DOHH2 (cell line): Measurements from ENCODE around the gene ACTBL2.

Experiments used
- EZH2phosphoT487 ChIP-seq: fragments of 200-600 bp; sonication (generic); IDR thresholded peaks from 2 replicates; pipeline ENCODE4 v1.6.1; 2017; ENCODE audit warnings: borderline replicate concordance, mild to moderate bottlenecking, antibody characterized with exemption, low read length, moderate library complexity, mixed read lengths
- TF ChIP-seq, protein P1 (sequence below): fragments of 200-600 bp; sonication (generic); IDR thresholded peaks from one replicate; pipeline ENCODE4 v1.5.1; 2014; ENCODE audit warnings: antibody characterized with exemption, mild to moderate bottlenecking, low read depth, low read length; ENCODE audit not compliant: poor library complexity, severe bottlenecking

DNA sequence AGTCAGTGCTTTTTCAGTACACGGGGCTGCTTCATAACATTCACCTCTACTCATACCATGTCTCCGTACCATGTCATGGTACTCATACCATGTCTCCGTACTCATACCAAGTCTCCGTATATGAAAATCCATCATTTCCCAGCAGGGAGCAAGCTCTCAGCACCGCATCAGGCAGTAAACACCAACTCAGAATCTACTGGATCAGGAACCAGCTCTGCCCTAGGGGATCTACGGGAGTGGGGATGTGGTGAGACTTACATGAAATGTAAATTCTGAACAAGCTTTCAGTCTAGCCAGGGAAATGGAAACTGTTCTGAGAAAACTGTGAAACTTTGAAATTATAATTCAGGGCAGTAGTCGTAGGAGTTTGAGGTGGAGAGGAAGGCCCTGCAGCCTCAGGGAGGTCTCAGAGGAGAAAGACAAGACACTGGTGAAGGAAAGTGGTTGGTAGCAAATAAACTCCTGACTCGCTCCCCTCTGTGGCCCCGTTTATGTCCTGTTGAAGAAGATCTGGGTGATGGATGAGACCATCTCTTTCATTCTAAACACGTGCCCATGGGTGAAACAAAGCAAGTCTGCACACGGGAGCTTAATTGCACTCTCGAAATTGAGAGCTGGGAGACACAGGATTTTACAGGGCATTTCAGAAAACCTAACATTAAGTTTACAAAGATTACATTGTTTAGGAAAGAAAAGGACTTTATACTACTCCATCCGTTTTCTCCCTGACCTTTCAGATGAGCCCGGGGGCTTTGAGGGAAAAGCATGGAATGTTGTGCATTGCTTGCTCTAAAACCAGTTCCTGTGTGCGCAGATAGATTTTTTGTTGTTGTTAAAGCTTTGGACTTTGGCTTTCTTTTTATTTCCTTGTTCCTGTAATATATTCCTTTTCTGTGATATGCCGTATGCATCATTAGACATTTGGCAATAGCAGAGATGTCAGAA, 26.8 kb downstream of the ACTBL2 start:
- TF ChIP-seq, protein P1, sequence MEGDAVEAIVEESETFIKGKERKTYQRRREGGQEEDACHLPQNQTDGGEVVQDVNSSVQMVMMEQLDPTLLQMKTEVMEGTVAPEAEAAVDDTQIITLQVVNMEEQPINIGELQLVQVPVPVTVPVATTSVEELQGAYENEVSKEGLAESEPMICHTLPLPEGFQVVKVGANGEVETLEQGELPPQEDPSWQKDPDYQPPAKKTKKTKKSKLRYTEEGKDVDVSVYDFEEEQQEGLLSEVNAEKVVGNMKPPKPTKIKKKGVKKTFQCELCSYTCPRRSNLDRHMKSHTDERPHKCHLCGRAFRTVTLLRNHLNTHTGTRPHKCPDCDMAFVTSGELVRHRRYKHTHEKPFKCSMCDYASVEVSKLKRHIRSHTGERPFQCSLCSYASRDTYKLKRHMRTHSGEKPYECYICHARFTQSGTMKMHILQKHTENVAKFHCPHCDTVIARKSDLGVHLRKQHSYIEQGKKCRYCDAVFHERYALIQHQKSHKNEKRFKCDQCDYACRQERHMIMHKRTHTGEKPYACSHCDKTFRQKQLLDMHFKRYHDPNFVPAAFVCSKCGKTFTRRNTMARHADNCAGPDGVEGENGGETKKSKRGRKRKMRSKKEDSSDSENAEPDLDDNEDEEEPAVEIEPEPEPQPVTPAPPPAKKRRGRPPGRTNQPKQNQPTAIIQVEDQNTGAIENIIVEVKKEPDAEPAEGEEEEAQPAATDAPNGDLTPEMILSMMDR: no peak
- TF ChIP-seq EZH2phosphoT487: no peak
